ENCODE data around the gene DIPK1C. TPM values are rescaled to one million over a fixed set of nuclear protein-coding genes. Genes with fewer than 3 reads are reported as not detected.

The DIPK1C gene
- total RNA-seq, 1 donor from 2014 or later, result not detected

GRCh38 chr18:74480149-74480651, 23.1 kb upstream of the DIPK1C start:
- H3K4me1 ChIP-seq (ENCODE audit: insufficient read depth, low read length), result no peaks in the 10 kb centered on the region
- H3K79me2 ChIP-seq (ENCODE audit: insufficient read depth, low read length), result no peaks in the 10 kb centered on the region
- H3K27me3 ChIP-seq (ENCODE audit: insufficient read depth, low read length), result no peaks in the 10 kb centered on the region
- no peak overlapping the region for H3K4me2 ChIP-seq (ENCODE audit: low read length)
- H3K36me3 ChIP-seq (ENCODE audit: insufficient read depth, low read length), result no peaks in the 10 kb centered on the region
- no peaks in the 10 kb centered on the region for H4K20me1 ChIP-seq (ENCODE audit: insufficient read depth, low read length)
- no peak overlapping the region for H3K9ac ChIP-seq (ENCODE audit: low read length)
- no peak overlapping the region for H2AFZ ChIP-seq (ENCODE audit: low read depth, low read length)
- FAIRE-seq, result no peak
- no peak for TF ChIP-seq EZH2 (IDR thresholded peaks at IDR 0.05; ENCODE audit: insufficient read depth, low read length)
- no peak for TF ChIP-seq CTCF (IDR thresholded peaks at IDR 0.05; ENCODE audit: insufficient read depth, low read depth, low read length)
- no peak for DNase-seq (ENCODE audit: low read depth)
- no peak overlapping the region for H3K27ac Mint-ChIP-seq (ENCODE audit: unreplicated experiment)
- peaks cover 5% of the 10 kb centered on the region for H3K27me3 Mint-ChIP-seq (ENCODE audit: low read depth, unreplicated experiment)
- H3K9me3 Mint-ChIP-seq (ENCODE audit: unreplicated experiment), result no peaks in the 10 kb centered on the region
- H3K27ac ChIP-seq (ENCODE audit: low read depth, low read length), result no peak overlapping the region
- no peaks in the 10 kb centered on the region for H3K4me1 Mint-ChIP-seq (ENCODE audit: low read depth, unreplicated experiment)
- H3K4me3 ChIP-seq (ENCODE audit: insufficient read depth, low read depth, low read length), result no peak overlapping the region
- no peaks in the 10 kb centered on the region for H3K9me3 ChIP-seq (ENCODE audit: insufficient read depth, low read depth, low read length)
- no peaks in the 10 kb centered on the region for H3K36me3 Mint-ChIP-seq (ENCODE audit: low read depth, unreplicated experiment)
- H3K4me3 Mint-ChIP-seq (ENCODE audit: unreplicated experiment), result no peak overlapping the region

GRCh38 chr18:74479486-74480148, 22.5 kb upstream of the DIPK1C start:
- Mint-ChIP-seq H3K27ac (ENCODE audit: unreplicated experiment) (no peak overlapping the region), H3K4me1 (ENCODE audit: low read depth, unreplicated experiment) (no peaks in the 10 kb centered on the region), H3K4me3 (ENCODE audit: unreplicated experiment) (no peak overlapping the region), H3K36me3 (ENCODE audit: low read depth, unreplicated experiment) (no peaks in the 10 kb centered on the region), H3K9me3 (ENCODE audit: unreplicated experiment) (no peaks in the 10 kb centered on the region), H3K27me3 (ENCODE audit: low read depth, unreplicated experiment) (peaks cover 5% of the 10 kb centered on the region)
- Histone ChIP-seq H3K9ac (ENCODE audit: low read length) (no peak overlapping the region), H3K27me3 (ENCODE audit: insufficient read depth, low read length) (no peaks in the 10 kb centered on the region), H3K79me2 (ENCODE audit: insufficient read depth, low read length) (no peaks in the 10 kb centered on the region), H4K20me1 (ENCODE audit: insufficient read depth, low read length) (no peaks in the 10 kb centered on the region), H3K36me3 (ENCODE audit: insufficient read depth, low read length) (no peaks in the 10 kb centered on the region), H2AFZ (ENCODE audit: low read depth, low read length) (no peak overlapping the region), H3K4me2 (ENCODE audit: low read length) (no peak overlapping the region), H3K9me3 (ENCODE audit: insufficient read depth, low read depth, low read length) (no peaks in the 10 kb centered on the region), H3K4me3 (ENCODE audit: insufficient read depth, low read depth, low read length) (no peak overlapping the region), H3K4me1 (ENCODE audit: insufficient read depth, low read length) (no peaks in the 10 kb centered on the region), H3K27ac (ENCODE audit: low read depth, low read length) (no peak overlapping the region)
- TF ChIP-seq EZH2 (IDR thresholded peaks at IDR 0.05; ENCODE audit: insufficient read depth, low read length) (no peak), CTCF (IDR thresholded peaks at IDR 0.05; ENCODE audit: insufficient read depth, low read depth, low read length) (no peak)
- no peak for DNase-seq (ENCODE audit: low read depth)
- no peak for FAIRE-seq

- Mint-ChIP-seq H3K4me3 (ENCODE audit: unreplicated experiment) (no peak overlapping the region), H3K36me3 (ENCODE audit: low read depth, unreplicated experiment) (no peaks in the 10 kb centered on the region), H3K27me3 (ENCODE audit: low read depth, unreplicated experiment) (peaks cover 5% of the 10 kb centered on the region), H3K4me1 (ENCODE audit: low read depth, unreplicated experiment) (no peaks in the 10 kb centered on the region), H3K9me3 (ENCODE audit: unreplicated experiment) (no peaks in the 10 kb centered on the region), H3K27ac (ENCODE audit: unreplicated experiment) (no peak overlapping the region)
- FAIRE-seq, result no peak
- Histone ChIP-seq H3K79me2 (ENCODE audit: insufficient read depth, low read length) (no peaks in the 10 kb centered on the region), H2AFZ (ENCODE audit: low read depth, low read length) (no peak overlapping the region), H4K20me1 (ENCODE audit: insufficient read depth, low read length) (no peaks in the 10 kb centered on the region), H3K4me3 (ENCODE audit: insufficient read depth, low read depth, low read length) (no peak overlapping the region), H3K27me3 (ENCODE audit: insufficient read depth, low read length) (no peaks in the 10 kb centered on the region), H3K4me1 (ENCODE audit: insufficient read depth, low read length) (no peaks in the 10 kb centered on the region), H3K9ac (ENCODE audit: low read length) (no peak overlapping the region), H3K9me3 (ENCODE audit: insufficient read depth, low read depth, low read length) (no peaks in the 10 kb centered on the region), H3K36me3 (ENCODE audit: insufficient read depth, low read length) (no peaks in the 10 kb centered on the region), H3K27ac (ENCODE audit: low read depth, low read length) (no peak overlapping the region), H3K4me2 (ENCODE audit: low read length) (no peak overlapping the region)
- no peak for DNase-seq (ENCODE audit: low read depth)
- TF ChIP-seq EZH2 (IDR thresholded peaks at IDR 0.05; ENCODE audit: insufficient read depth, low read length) (no peak), CTCF (IDR thresholded peaks at IDR 0.05; ENCODE audit: insufficient read depth, low read depth, low read length) (no peak)
Measured at GRCh38 chr18:74478880-74479279, 21.8 kb upstream of the DIPK1C start.

Data from astrocyte (in vitro differentiated cells and primary cell).